Mucosa of descending colon (tissue), 3 donors: Measurements from ENCODE around the gene EPG5. TPM values are rescaled to one million over a fixed set of nuclear protein-coding genes. Genes with fewer than 3 reads are reported as not detected.

Experiments
- ATAC-seq: fragments of 200-7000 bp; cut with Tn5 transposase; one replicate; pipeline ENCODE4 v1.9.1; 2020; ENCODE audit warnings: mild to moderate bottlenecking, moderate library complexity
- DNase-seq, 3 donors: peaks; one replicate each; pipeline ENCODE4 v3.0.0-alpha.2; 2020
- H3K36me3 ChIP-seq: fragments of 200-600 bp; one replicate; pipeline ENCODE4 v1.8.0; 2021; ENCODE audit warnings: low read depth, mild to moderate bottlenecking
- H3K4me1 ChIP-seq: fragments of 200-600 bp; one replicate; pipeline ENCODE4 v1.8.0; 2021; ENCODE audit warnings: low read depth, mild to moderate bottlenecking
- H3K4me3 ChIP-seq: fragments of 200-600 bp; one replicate; pipeline ENCODE4 v1.8.0; 2021; ENCODE audit warnings: mild to moderate bottlenecking
- H3K9me3 ChIP-seq: fragments of 200-600 bp; one replicate; pipeline ENCODE4 v1.8.0; 2021; ENCODE audit warnings: mild to moderate bottlenecking
- CTCF ChIP-seq: fragments of 200-600 bp; IDR thresholded peaks from one replicate; pipeline ENCODE4 v1.8.0; 2022; ENCODE audit warnings: antibody characterized with exemption, mild to moderate bottlenecking
- intact Hi-C, 2 donors: fragments of 100-400 bp; cut with DNase I in 1 of 2; cut with micrococcal nuclease in 1 of 2; formaldehyde crosslinking; loops; one replicate each; pipeline versions ENCODE4 v1.11.0 to v1.11.1; 2022; cut with DNase I, micrococcal nuclease
- total RNA-seq, 3 donors: library from RNA; stranded (reverse); fragmentation: NEBNext Ultra II Directional in 2 of 3; extraction: Animal tissue kit (Norgen Biotek cat#: 25700) in 2 of 3; gene quantifications; one replicate each; pipeline versions ENCODE4 v1.2.1 to v1.2.4, GENCODE V29; 2021 to 2023
- donor health status: DM: no; HTN: no; CAD: no; lungs with moderate emphysema.
- donor health status: DM: no; HTN: no; CAD: no.
- donor health status: DM: no; HTN: yes; CAD: no.

The EPG5 gene
- total RNA-seq, 3 donors from 2014 or later = 21.7 to 29.0 (median 25.6) TPM

- ATAC-seq (no peak), DNase-seq (no peak)
- no peaks in the 10 kb centered on the region for H3K4me1 ChIP-seq
- no peaks in the 10 kb centered on the region for H3K36me3 ChIP-seq
- H3K9me3 ChIP-seq = no peaks in the 10 kb centered on the region
- no peak overlapping the region for H3K4me3 ChIP-seq
- TF ChIP-seq CTCF = no peak
- intact Hi-C loops = loop anchor here in 1 of 2 donors (10.0 kb wide), 1 partner anchor 203 kb away; no protein-coding TSS in a partner anchor
Observed at GRCh38 chr18:45877403-45877802, 89.7 kb downstream of the EPG5 start.

- Histone ChIP-seq H3K36me3 (no peaks in the 10 kb centered on the region), H3K4me1 (no peaks in the 10 kb centered on the region), H3K4me3 (no peak overlapping the region), H3K9me3 (no peaks in the 10 kb centered on the region)
- no peak for DNase-seq
- no peak for ATAC-seq
- intact Hi-C loops = loop anchor here in 1 of 2 donors (10.0 kb wide), 1 partner anchor 201 kb away; no protein-coding TSS in a partner anchor
- TF ChIP-seq CTCF = no peak
Observed at GRCh38 chr18:45876161-45876560, 91.0 kb downstream of the EPG5 start.

- no peaks in the 10 kb centered on the region for H3K4me1 ChIP-seq
- H3K9me3 ChIP-seq = no peaks in the 10 kb centered on the region
- intact Hi-C loops = loop anchor here in 1 of 2 donors (10.0 kb wide), 1 partner anchor 200 kb away; no protein-coding TSS in a partner anchor
- H3K4me3 ChIP-seq = no peak overlapping the region
- no peaks in the 10 kb centered on the region for H3K36me3 ChIP-seq
- ATAC-seq (peak; percentile 51), DNase-seq (peak in 1 of 3 donors; percentile 18)
- no peak for TF ChIP-seq CTCF
Observed at GRCh38 chr18:45874491-45875184, 92.5 kb downstream of the EPG5 start.

GRCh38 chr18:45871431-45872084 is 95.6 kb downstream of the EPG5 start:
- Histone ChIP-seq H3K36me3 (peaks cover 2% of the 10 kb centered on the region), H3K9me3 (no peaks in the 10 kb centered on the region), H3K4me1 (no peaks in the 10 kb centered on the region), H3K4me3 (no peak overlapping the region)
- no peak for TF ChIP-seq CTCF
- intact Hi-C loops = loop anchor here in 1 of 2 donors (10.0 kb wide), 1 partner anchor 197 kb away; no protein-coding TSS in a partner anchor
- DNase-seq (no peak), ATAC-seq (no peak)

GRCh38 chr18:45870419-45870818 is 96.7 kb downstream of the EPG5 start:
- intact Hi-C loops = loop anchor here in 1 of 2 donors (10.0 kb wide), 1 partner anchor 196 kb away; no protein-coding TSS in a partner anchor
- no peak for ATAC-seq
- H3K4me3 ChIP-seq = no peak overlapping the region
- no peak for TF ChIP-seq CTCF
- DNase-seq = no peak
- no peaks in the 10 kb centered on the region for H3K4me1 ChIP-seq
- no peaks in the 10 kb centered on the region for H3K9me3 ChIP-seq
- H3K36me3 ChIP-seq = peaks cover 4% of the 10 kb centered on the region
